A673 (cell line): ENCODE measurements around the gene CXCL12. TPM values are rescaled to one million over a fixed set of nuclear protein-coding genes. Genes with fewer than 3 reads are reported as not detected.

Source experiments
- BruUV-seq: library from RNA; stranded (reverse); fragments of 400-500 nt; replicated peaks from 2 replicates; lab custom pipeline; 2021; lab: Mats Ljungman, UMichigan
- CTCF ChIA-PET: fragments of 300-600 bp; sonication (Branson Sonifier 250); formaldehyde crosslinking; loops from one replicate; lab custom pipeline; 2022; ENCODE audit warnings: antibody characterized with exemption; lab: Charles Lee
- POLR2A ChIA-PET: fragments of 300-600 bp; sonication (Branson Sonifier 250); formaldehyde crosslinking; loops from one replicate; lab custom pipeline; 2022; ENCODE audit warnings: antibody characterized with exemption; ENCODE audit not compliant: low non-redundant PET; lab: Charles Lee
- DNase-seq: peaks from one replicate; pipeline ENCODE4 v3.0.0-alpha.2; 2015; ENCODE audit warnings: low spot score
- H3K27ac ChIP-seq: fragments of 200-600 bp; sonication (generic); 2 replicates; pipeline ENCODE4 v1.5.1; 2016; ENCODE audit warnings: mixed run types, low read depth, mild to moderate bottlenecking, mixed read lengths, antibody characterized with exemption, low read length; ENCODE audit not compliant: poor library complexity, severe bottlenecking
- H3K27me3 ChIP-seq: fragments of 200-600 bp; sonication (generic); replicated peaks from 2 replicates; pipeline ENCODE4 v1.6.1; 2017; ENCODE audit warnings: mixed run types, low read depth, mild to moderate bottlenecking, mixed read lengths, antibody characterized with exemption, low read length; ENCODE audit not compliant: insufficient read depth, poor library complexity
- H3K36me3 ChIP-seq: fragments of 200-600 bp; sonication (generic); 2 replicates; pipeline ENCODE4 v1.6.1; 2016; ENCODE audit warnings: mixed run types, mild to moderate bottlenecking, mixed read lengths, antibody characterized with exemption, low read length; ENCODE audit not compliant: insufficient read depth, poor library complexity, severe bottlenecking
- H3K4me1 ChIP-seq: fragments of 200-600 bp; sonication (generic); 2 replicates; pipeline ENCODE4 v1.6.1; 2017; ENCODE audit warnings: mixed run types, mild to moderate bottlenecking, mixed read lengths, antibody characterized with exemption, low read length; ENCODE audit not compliant: insufficient read depth, poor library complexity, severe bottlenecking
- H3K4me3 ChIP-seq: fragments of 200-600 bp; sonication (generic); 2 replicates; pipeline ENCODE4 v1.5.1; 2016; ENCODE audit warnings: low read depth, mixed run types, mild to moderate bottlenecking, mixed read lengths, low read length; ENCODE audit not compliant: poor library complexity, severe bottlenecking
- H3K9me3 ChIP-seq: fragments of 200-600 bp; sonication (generic); 2 replicates; pipeline ENCODE4 v1.6.1; 2016; ENCODE audit warnings: mixed run types, low read depth, mild to moderate bottlenecking, mixed read lengths, antibody characterized with exemption, low read length; ENCODE audit not compliant: poor library complexity, severe bottlenecking
- EZH2 ChIP-seq: fragments of 200-600 bp; sonication (generic); IDR thresholded peaks from 2 replicates; pipeline ENCODE4 v1.6.1; 2017; ENCODE audit warnings: borderline replicate concordance, low read depth, mild to moderate bottlenecking, mixed read lengths, antibody characterized with exemption, low read length; ENCODE audit not compliant: poor library complexity, severe bottlenecking
- intact Hi-C: fragments of 100-400 bp; cut with micrococcal nuclease; formaldehyde crosslinking; loops from one replicate; pipeline ENCODE4 v1.10.0; 2022; ENCODE audit not compliant: unreplicated experiment
- total RNA-seq: library from RNA; stranded (reverse); gene quantifications from 2 replicates; pipeline ENCODE4 v1.2.3, GENCODE V29; 2021
- TF ChIP-seq, protein P1 (sequence below): fragments of 300-800, 200-600 bp; sonication (generic); conservative IDR thresholded peaks from 2 replicates; pipeline ENCODE4 v1.5.1; 2017; ENCODE audit warnings: low read depth, mild to moderate bottlenecking, antibody characterized with exemption, low read length, moderate library complexity, mixed read lengths

Gene CXCL12
- total RNA-seq, 1 experiment from 2014 or later: 0.30 TPM

DNA sequence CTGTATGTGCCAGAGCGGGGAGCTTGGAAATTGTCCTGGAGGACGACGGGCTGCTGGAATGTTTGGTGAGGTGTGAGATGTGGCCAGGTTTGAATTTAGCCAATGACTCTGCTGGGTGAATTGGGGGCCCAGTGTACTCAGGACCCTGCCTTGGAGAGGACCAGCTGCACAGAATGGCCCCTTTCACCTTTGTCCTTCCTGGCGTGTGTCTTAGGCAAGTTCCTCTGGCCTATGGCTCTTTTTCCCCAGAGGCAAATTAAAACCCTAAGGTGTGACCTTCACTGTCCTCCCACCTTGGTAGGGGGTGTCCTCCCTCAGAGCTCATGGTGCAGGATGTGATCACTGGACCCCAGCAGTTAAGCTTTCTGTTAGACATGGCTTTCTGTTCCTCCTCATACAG lies 47.8 kb downstream of the CXCL12 start:
- CTCF ChIA-PET: no interaction called here
- Histone ChIP-seq H3K9me3 (no peaks in the 10 kb centered on the region), H3K4me3 (no peak overlapping the region), H3K27ac (no peak overlapping the region), H3K4me1 (no peaks in the 10 kb centered on the region), H3K36me3 (no peaks in the 10 kb centered on the region), H3K27me3 (no peaks in the 10 kb centered on the region)
- no TSS peak for BruUV-seq
- POLR2A ChIA-PET: no interaction called here
- no peak for TF ChIP-seq EZH2
- TF ChIP-seq, protein P1, sequence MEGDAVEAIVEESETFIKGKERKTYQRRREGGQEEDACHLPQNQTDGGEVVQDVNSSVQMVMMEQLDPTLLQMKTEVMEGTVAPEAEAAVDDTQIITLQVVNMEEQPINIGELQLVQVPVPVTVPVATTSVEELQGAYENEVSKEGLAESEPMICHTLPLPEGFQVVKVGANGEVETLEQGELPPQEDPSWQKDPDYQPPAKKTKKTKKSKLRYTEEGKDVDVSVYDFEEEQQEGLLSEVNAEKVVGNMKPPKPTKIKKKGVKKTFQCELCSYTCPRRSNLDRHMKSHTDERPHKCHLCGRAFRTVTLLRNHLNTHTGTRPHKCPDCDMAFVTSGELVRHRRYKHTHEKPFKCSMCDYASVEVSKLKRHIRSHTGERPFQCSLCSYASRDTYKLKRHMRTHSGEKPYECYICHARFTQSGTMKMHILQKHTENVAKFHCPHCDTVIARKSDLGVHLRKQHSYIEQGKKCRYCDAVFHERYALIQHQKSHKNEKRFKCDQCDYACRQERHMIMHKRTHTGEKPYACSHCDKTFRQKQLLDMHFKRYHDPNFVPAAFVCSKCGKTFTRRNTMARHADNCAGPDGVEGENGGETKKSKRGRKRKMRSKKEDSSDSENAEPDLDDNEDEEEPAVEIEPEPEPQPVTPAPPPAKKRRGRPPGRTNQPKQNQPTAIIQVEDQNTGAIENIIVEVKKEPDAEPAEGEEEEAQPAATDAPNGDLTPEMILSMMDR: no peak
- no peak for DNase-seq
- intact Hi-C loops: no loop called here

DNA sequence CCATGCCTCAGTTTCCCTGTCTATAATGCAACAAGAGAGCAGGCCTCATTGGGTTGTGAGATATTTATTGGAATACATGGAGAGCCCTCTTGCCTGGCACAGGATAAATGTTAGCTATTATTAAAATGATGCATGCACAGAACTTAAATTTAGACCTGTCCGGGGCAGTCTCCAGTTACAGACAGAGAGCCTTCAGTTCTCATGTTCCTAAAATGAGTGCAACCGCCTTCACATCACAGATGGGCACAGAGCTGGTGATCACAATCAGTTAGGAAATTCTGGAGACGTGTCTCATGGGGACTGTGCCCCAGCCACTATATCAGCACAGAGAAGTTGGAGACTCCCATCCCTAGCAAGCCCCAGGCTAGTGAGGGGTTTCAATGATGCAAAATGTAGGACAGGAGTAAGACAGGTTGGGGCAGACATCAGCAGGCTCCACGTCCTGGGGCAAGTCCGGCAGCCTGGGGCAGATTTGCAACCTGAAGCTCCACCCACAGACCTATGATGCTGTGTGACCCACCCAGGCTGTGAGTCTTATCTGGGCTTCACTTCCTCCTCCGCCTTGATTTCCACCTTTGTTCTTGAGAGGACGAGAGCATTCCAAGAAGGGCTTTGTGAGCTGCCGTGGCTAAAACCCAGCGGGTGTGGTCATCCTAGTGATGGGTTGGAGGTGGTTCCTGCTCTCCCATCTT lies 49.4 kb downstream of the CXCL12 start:
- Histone ChIP-seq H3K4me1 (no peaks in the 10 kb centered on the region), H3K27me3 (no peaks in the 10 kb centered on the region), H3K9me3 (no peaks in the 10 kb centered on the region), H3K27ac (no peak overlapping the region), H3K4me3 (no peak overlapping the region), H3K36me3 (no peaks in the 10 kb centered on the region)
- intact Hi-C loops: no loop called here
- TF ChIP-seq EZH2: no peak
- TF ChIP-seq, protein P1: no peak
- ChIA-PET CTCF (no interaction called here), POLR2A (no interaction called here)
- no peak for DNase-seq
- no TSS peak for BruUV-seq

DNA sequence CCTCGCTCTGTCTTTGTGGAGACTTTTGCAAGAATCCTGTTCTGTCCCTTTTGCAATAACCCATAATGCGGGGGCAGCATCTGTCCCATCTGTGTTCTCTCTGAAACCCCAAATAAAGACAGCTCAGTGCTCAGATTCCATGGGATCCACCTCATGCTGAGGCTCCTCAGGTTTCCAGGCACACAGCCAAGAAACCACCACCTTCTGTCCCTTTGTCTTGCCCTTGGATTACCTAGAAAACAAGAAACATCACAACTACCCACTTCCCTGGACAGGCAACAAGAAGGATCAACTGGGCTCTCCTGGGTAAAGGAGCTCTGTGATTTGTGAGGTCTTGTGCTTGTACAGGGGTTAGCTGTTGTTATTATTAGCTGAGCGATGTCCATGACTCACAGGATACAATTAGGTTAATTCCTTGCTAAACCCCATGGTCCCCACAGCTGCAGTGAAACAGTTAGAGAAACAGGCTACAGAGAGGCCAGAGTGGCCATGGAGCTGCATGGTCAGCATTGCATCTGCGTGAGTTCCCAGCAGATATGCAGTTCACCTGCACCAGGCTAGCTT lies 50.2 kb downstream of the CXCL12 start:
- DNase-seq: no peak
- ChIA-PET POLR2A (no interaction called here), CTCF (no interaction called here)
- Histone ChIP-seq H3K4me1 (no peaks in the 10 kb centered on the region), H3K36me3 (no peaks in the 10 kb centered on the region), H3K4me3 (no peak overlapping the region), H3K27ac (no peak overlapping the region), H3K9me3 (no peaks in the 10 kb centered on the region), H3K27me3 (no peaks in the 10 kb centered on the region)
- intact Hi-C loops: no loop called here
- TF ChIP-seq EZH2: no peak
- TF ChIP-seq, protein P1: no peak
- no TSS peak for BruUV-seq
